ENCODE data around the gene CCDC171.
"Not testable (repeated sequence)": the region's sequence is repeated elsewhere in the genome, so short reads cannot be mapped to it uniquely, and the experiment has no call there.

CCDC171 gene

GRCh38 chr9:15525958-15526357 is 26.9 kb upstream of the CCDC171 start (continued):
- TF ChIP-seq ZNF24 (tag by site-specific recombination; IDR thresholded peaks at IDR 0.05) = no peak
- TF ChIP-seq ZNF561 (tag by site-specific recombination; IDR thresholded peaks at IDR 0.05; ENCODE audit: borderline replicate concordance) = no peak
- TF ChIP-seq ZNF785 (tag by site-specific recombination; IDR thresholded peaks at IDR 0.05) = no peak

- H3K4me1 ChIP-seq (ENCODE audit: control insufficient read depth, insufficient read depth, low read length); H3K9me3 ChIP-seq (ENCODE audit: control insufficient read depth, insufficient read depth, low read depth, low read length); H3K36me3 ChIP-seq (ENCODE audit: control insufficient read depth in 2 of 2, insufficient read depth in 1 of 2, low read length in 2 of 2); H3K4me3 ChIP-seq (ENCODE audit: low read depth, low read length); H3K27ac ChIP-seq (ENCODE audit: extremely low read depth, low read depth, low read length); POLR2A ChIA-PET; CTCF ChIA-PET: not testable (repeated sequence)
Observed at GRCh38 chr9:15527035-15527434, 25.8 kb upstream of the CCDC171 start.

- ChIA-PET CTCF (interaction anchor here (0.8 kb wide), 1 partner anchor 33 kb away, joined by 3 read pairs; no protein-coding TSS in a partner anchor), POLR2A (interaction anchor here (0.8 to 1.2 kb wide), 2 partner anchors 19 to 23 kb away, joined by 5 to 10 read pairs; partner anchors contain the start of genes CCDC171 and PSIP1)
- Histone ChIP-seq H3K36me3 (ENCODE audit: control insufficient read depth in 2 of 2, insufficient read depth in 1 of 2, low read length in 2 of 2) (no peaks in the 10 kb centered on the region), H3K27ac (ENCODE audit: extremely low read depth, low read depth, low read length) (no peak overlapping the region), H3K9me3 (ENCODE audit: control insufficient read depth, insufficient read depth, low read depth, low read length) (no peaks in the 10 kb centered on the region), H3K4me1 (ENCODE audit: control insufficient read depth, insufficient read depth, low read length) (no peaks in the 10 kb centered on the region), H3K4me3 (ENCODE audit: low read depth, low read length) (no peak overlapping the region)
- TF ChIP-seq ZNF513 (tag by site-specific recombination; IDR thresholded peaks at IDR 0.05) = no peak
- no peak for TF ChIP-seq ZEB2 (tag by site-specific recombination; IDR thresholded peaks at IDR 0.05)
- TF ChIP-seq ZNF335 (tag by site-specific recombination; conservative IDR thresholded peaks at IDR 0.05) = no peak
- TF ChIP-seq, protein P1, sequence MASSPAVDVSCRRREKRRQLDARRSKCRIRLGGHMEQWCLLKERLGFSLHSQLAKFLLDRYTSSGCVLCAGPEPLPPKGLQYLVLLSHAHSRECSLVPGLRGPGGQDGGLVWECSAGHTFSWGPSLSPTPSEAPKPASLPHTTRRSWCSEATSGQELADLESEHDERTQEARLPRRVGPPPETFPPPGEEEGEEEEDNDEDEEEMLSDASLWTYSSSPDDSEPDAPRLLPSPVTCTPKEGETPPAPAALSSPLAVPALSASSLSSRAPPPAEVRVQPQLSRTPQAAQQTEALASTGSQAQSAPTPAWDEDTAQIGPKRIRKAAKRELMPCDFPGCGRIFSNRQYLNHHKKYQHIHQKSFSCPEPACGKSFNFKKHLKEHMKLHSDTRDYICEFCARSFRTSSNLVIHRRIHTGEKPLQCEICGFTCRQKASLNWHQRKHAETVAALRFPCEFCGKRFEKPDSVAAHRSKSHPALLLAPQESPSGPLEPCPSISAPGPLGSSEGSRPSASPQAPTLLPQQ (tag by site-specific recombination; IDR thresholded peaks at IDR 0.05) = 0 out of 2 replicates have a peak, but pooled peaks have one; percentile 22
Observed at GRCh38 chr9:15529566-15530324, 23.1 kb upstream of the CCDC171 start.

GRCh38 chr9:15531380-15531779 is 21.5 kb upstream of the CCDC171 start:
- Histone ChIP-seq H3K4me1 (ENCODE audit: control insufficient read depth, insufficient read depth, low read length) (no peaks in the 10 kb centered on the region), H3K4me3 (ENCODE audit: low read depth, low read length) (no peak overlapping the region), H3K27ac (ENCODE audit: extremely low read depth, low read depth, low read length) (no peak overlapping the region), H3K36me3 (ENCODE audit: control insufficient read depth in 2 of 2, insufficient read depth in 1 of 2, low read length in 2 of 2) (no peaks in the 10 kb centered on the region), H3K9me3 (ENCODE audit: control insufficient read depth, insufficient read depth, low read depth, low read length) (no peaks in the 10 kb centered on the region)
- POLR2A ChIA-PET = interaction anchor here (0.8 kb wide), 1 partner anchor 21 kb away, joined by 3 read pairs; the partner anchor contains the start of gene PSIP1
- CTCF ChIA-PET = no interaction called here
- no peak for TF ChIP-seq YY2 (tag by site-specific recombination; IDR thresholded peaks at IDR 0.05)
- no peak for TF ChIP-seq ZNF571 (tag by site-specific recombination; IDR thresholded peaks at IDR 0.05)
- TF ChIP-seq ZNF169 (tag by site-specific recombination; IDR thresholded peaks at IDR 0.05) = no peak
- TF ChIP-seq ZNF146 (tag by site-specific recombination; IDR thresholded peaks at IDR 0.05) = no peak
- TF ChIP-seq ZNF292 (tag by site-specific recombination; IDR thresholded peaks at IDR 0.05; ENCODE audit: borderline replicate concordance, low read depth) = no peak
- no peak for TF ChIP-seq ZNF423 (tag by site-specific recombination; IDR thresholded peaks at IDR 0.05)
- no peak for TF ChIP-seq ZNF629 (tag by site-specific recombination; IDR thresholded peaks at IDR 0.05)

All from HEK293 (cell line).